Activated CD8-positive, alpha-beta memory T cell treated with anti-CD3 and anti-CD28 coated beads, Interleukin-2, amount 10 ng/mL, durations not matched to agents 7 days and 5 days (primary cell): ENCODE results near the gene TSPAN9. TPM values are rescaled to one million over a fixed set of nuclear protein-coding genes. Genes with fewer than 3 reads are reported as not detected.

Source experiments
- ATAC-seq: fragments of 150-1000 bp; cut with Tn5 transposase; one replicate; pipeline ENCODE4 v1.10.0; 2021; ENCODE audit warnings: moderate library complexity
- CTCF ChIA-PET: fragments of 350-600 bp; sonication (Branson Sonifier 250); formaldehyde crosslinking; loops from one replicate; lab custom pipeline; 2021; ENCODE audit warnings: antibody characterized with exemption; lab: Charles Lee
- DNase-seq: peaks from one replicate; pipeline ENCODE4 v3.0.0-alpha.2; 2020
- H3K27ac Mint-ChIP-seq: one replicate; pipeline ENCODE4 v1.8.0; 2021; ENCODE audit warnings: mild to moderate bottlenecking, mixed read lengths
- H3K27me3 Mint-ChIP-seq: one replicate; pipeline ENCODE4 v1.8.0; 2021; ENCODE audit warnings: mixed read lengths
- H3K36me3 Mint-ChIP-seq: one replicate; pipeline ENCODE4 v1.8.0; 2021; ENCODE audit warnings: mild to moderate bottlenecking, mixed read lengths
- H3K4me1 Mint-ChIP-seq: one replicate; pipeline ENCODE4 v1.8.0; 2021; ENCODE audit warnings: mixed read lengths
- H3K4me3 Mint-ChIP-seq: one replicate; pipeline ENCODE4 v1.8.0; 2021; ENCODE audit warnings: mild to moderate bottlenecking, moderate library complexity, mixed read lengths
- H3K9me3 Mint-ChIP-seq: one replicate; pipeline ENCODE4 v1.8.0; 2022; ENCODE audit warnings: low read depth, mixed read lengths
- total RNA-seq, 2 experiments: library from RNA; stranded (reverse); gene quantifications; one replicate each; pipeline ENCODE4 v1.2.3, GENCODE V29; 2021

Gene TSPAN9
- total RNA-seq, 2 experiments from 2014 or later = not detected

- H3K27ac Mint-ChIP-seq = no peak overlapping the region
- ATAC-seq (no peak), DNase-seq (no peak)
- no peaks in the 10 kb centered on the region for H3K36me3 Mint-ChIP-seq
- no peak overlapping the region for H3K4me3 Mint-ChIP-seq
- H3K27me3 Mint-ChIP-seq = peaks cover 2% of the 10 kb centered on the region
- CTCF ChIA-PET = no interaction called here
- H3K4me1 Mint-ChIP-seq = no peaks in the 10 kb centered on the region
- no peaks in the 10 kb centered on the region for H3K9me3 Mint-ChIP-seq
Observed at GRCh38 chr12:3103806-3104205, 26.6 kb downstream of the TSPAN9 start.

GRCh38 chr12:3105690-3106479 is 28.7 kb downstream of the TSPAN9 start:
- no peaks in the 10 kb centered on the region for H3K36me3 Mint-ChIP-seq
- CTCF ChIA-PET = interaction anchor here (0.7 to 0.9 kb wide), 2 partner anchors 14 to 16 kb away, joined by 3 read pairs; no protein-coding TSS in a partner anchor
- no peaks in the 10 kb centered on the region for H3K9me3 Mint-ChIP-seq
- H3K27me3 Mint-ChIP-seq = peaks cover 5% of the 10 kb centered on the region
- no peaks in the 10 kb centered on the region for H3K4me1 Mint-ChIP-seq
- ATAC-seq (no peak), DNase-seq (no peak)
- no peak overlapping the region for H3K27ac Mint-ChIP-seq
- H3K4me3 Mint-ChIP-seq = no peak overlapping the region

- Mint-ChIP-seq H3K36me3 (no peaks in the 10 kb centered on the region), H3K9me3 (no peaks in the 10 kb centered on the region), H3K4me1 (no peaks in the 10 kb centered on the region), H3K27me3 (peaks cover 8% of the 10 kb centered on the region), H3K27ac (no peak overlapping the region), H3K4me3 (no peak overlapping the region)
- ATAC-seq (no peak), DNase-seq (no peak)
- CTCF ChIA-PET = no interaction called here
Observed at GRCh38 chr12:3106579-3106978, 29.4 kb downstream of the TSPAN9 start.

GRCh38 chr12:3107071-3107583 is 29.9 kb downstream of the TSPAN9 start:
- Mint-ChIP-seq H3K9me3 (no peaks in the 10 kb centered on the region), H3K36me3 (no peaks in the 10 kb centered on the region), H3K27ac (no peak overlapping the region), H3K27me3 (peaks cover 8% of the 10 kb centered on the region), H3K4me3 (no peak overlapping the region), H3K4me1 (no peaks in the 10 kb centered on the region)
- no peak for DNase-seq
- no peak for ATAC-seq
- CTCF ChIA-PET = no interaction called here

- CTCF ChIA-PET = no interaction called here
- H3K27ac Mint-ChIP-seq = no peak overlapping the region
- ATAC-seq (no peak), DNase-seq (no peak)
- peaks cover 8% of the 10 kb centered on the region for H3K27me3 Mint-ChIP-seq
- no peaks in the 10 kb centered on the region for H3K9me3 Mint-ChIP-seq
- H3K36me3 Mint-ChIP-seq = no peaks in the 10 kb centered on the region
- no peaks in the 10 kb centered on the region for H3K4me1 Mint-ChIP-seq
- no peak overlapping the region for H3K4me3 Mint-ChIP-seq
Observed at GRCh38 chr12:3107954-3108353, 30.8 kb downstream of the TSPAN9 start.

GRCh38 chr12:3110578-3110977 is 33.4 kb downstream of the TSPAN9 start:
- Mint-ChIP-seq H3K36me3 (no peaks in the 10 kb centered on the region), H3K4me3 (no peak overlapping the region), H3K9me3 (no peaks in the 10 kb centered on the region), H3K4me1 (no peaks in the 10 kb centered on the region), H3K27ac (no peak overlapping the region), H3K27me3 (peaks cover 11% of the 10 kb centered on the region)
- DNase-seq (no peak), ATAC-seq (no peak)
- CTCF ChIA-PET = no interaction called here

GRCh38 chr12:3113671-3114325 is 36.6 kb downstream of the TSPAN9 start:
- Mint-ChIP-seq H3K27ac (no peak overlapping the region), H3K9me3 (no peaks in the 10 kb centered on the region), H3K4me1 (peaks cover 1% of the 10 kb centered on the region), H3K4me3 (no peak overlapping the region), H3K36me3 (no peaks in the 10 kb centered on the region), H3K27me3 (peaks cover 30% of the 10 kb centered on the region)
- DNase-seq (no peak), ATAC-seq (no peak)
- CTCF ChIA-PET = no interaction called here

- H3K9me3 Mint-ChIP-seq = no peaks in the 10 kb centered on the region
- ATAC-seq = no peak
- H3K4me3 Mint-ChIP-seq = no peak overlapping the region
- peaks cover 8% of the 10 kb centered on the region for H3K4me1 Mint-ChIP-seq
- H3K27me3 Mint-ChIP-seq = peaks cover 31% of the 10 kb centered on the region
- no peak overlapping the region for H3K27ac Mint-ChIP-seq
- CTCF ChIA-PET = no interaction called here
- no peaks in the 10 kb centered on the region for H3K36me3 Mint-ChIP-seq
- no peak for DNase-seq
Observed at GRCh38 chr12:3114671-3115070, 37.5 kb downstream of the TSPAN9 start.

- H3K27ac Mint-ChIP-seq = no peak overlapping the region
- no peaks in the 10 kb centered on the region for H3K36me3 Mint-ChIP-seq
- DNase-seq = no peak
- no peak overlapping the region for H3K4me3 Mint-ChIP-seq
- H3K9me3 Mint-ChIP-seq = no peaks in the 10 kb centered on the region
- H3K27me3 Mint-ChIP-seq = peaks cover 31% of the 10 kb centered on the region
- CTCF ChIA-PET = interaction anchor here (1.1 kb wide), 1 partner anchor 87 kb away, joined by 3 read pairs; no protein-coding TSS in a partner anchor
- ATAC-seq = no peak
- H3K4me1 Mint-ChIP-seq = peaks cover 11% of the 10 kb centered on the region
Observed at GRCh38 chr12:3115078-3115477, 37.9 kb downstream of the TSPAN9 start.

- Mint-ChIP-seq H3K4me1 (peaks cover 11% of the 10 kb centered on the region), H3K4me3 (no peak overlapping the region), H3K36me3 (no peaks in the 10 kb centered on the region), H3K27me3 (peaks cover 23% of the 10 kb centered on the region), H3K27ac (no peak overlapping the region), H3K9me3 (no peaks in the 10 kb centered on the region)
- no peak for ATAC-seq
- DNase-seq = no peak
- CTCF ChIA-PET = interaction anchor here (1.1 kb wide), 1 partner anchor 86 kb away, joined by 3 read pairs; no protein-coding TSS in a partner anchor
Observed at GRCh38 chr12:3116106-3116844, 39.1 kb downstream of the TSPAN9 start.

- DNase-seq (no peak), ATAC-seq (no peak)
- no peak overlapping the region for H3K4me3 Mint-ChIP-seq
- H3K9me3 Mint-ChIP-seq = no peaks in the 10 kb centered on the region
- no peaks in the 10 kb centered on the region for H3K36me3 Mint-ChIP-seq
- CTCF ChIA-PET = no interaction called here
- no peak overlapping the region for H3K27ac Mint-ChIP-seq
- H3K4me1 Mint-ChIP-seq = peaks cover 11% of the 10 kb centered on the region
- H3K27me3 Mint-ChIP-seq = peaks cover 26% of the 10 kb centered on the region
Observed at GRCh38 chr12:3117144-3117581, 40.0 kb downstream of the TSPAN9 start.

- Mint-ChIP-seq H3K36me3 (no peaks in the 10 kb centered on the region), H3K4me1 (peaks cover 11% of the 10 kb centered on the region), H3K4me3 (no peak overlapping the region), H3K27ac (no peak overlapping the region), H3K27me3 (peaks cover 28% of the 10 kb centered on the region), H3K9me3 (no peaks in the 10 kb centered on the region)
- ATAC-seq (no peak), DNase-seq (no peak)
- CTCF ChIA-PET = no interaction called here
Observed at GRCh38 chr12:3117591-3118015, 40.4 kb downstream of the TSPAN9 start.

- CTCF ChIA-PET = interaction anchor here (3.8 kb wide), 1 partner anchor 156 kb away, joined by 9 read pairs; no protein-coding TSS in a partner anchor
Observed at GRCh38 chr12:3119192-3119755, 42.1 kb downstream of the TSPAN9 start.

More at GRCh38 chr12:3119192-3119755, 42.1 kb downstream of the TSPAN9 start:
- Mint-ChIP-seq H3K4me1 (peaks cover 11% of the 10 kb centered on the region), H3K36me3 (no peaks in the 10 kb centered on the region), H3K27ac (no peak overlapping the region), H3K4me3 (no peak overlapping the region), H3K27me3 (peaks cover 35% of the 10 kb centered on the region), H3K9me3 (no peaks in the 10 kb centered on the region)
- ATAC-seq (no peak), DNase-seq (no peak)
